Measurements from ENCODE around the gene REXO2.

The REXO2 gene

GRCh38 chr11:114439229-114440120, at the start of gene REXO2:
TSS of gene REXO2 (plus strand) at chr11:114439467. CDS start at chr11:114439529, 62 bp downstream.
- H3K4me2 ChIP-seq (ENCODE audit: low read depth, low read length) = peak within 1 kb of the TSS; percentile 75
- peak within 1 kb of the TSS; percentile 95 for H2AFZ ChIP-seq (ENCODE audit: low read length)
- peak within 1 kb of the TSS; percentile 40; the same call in 1 of the 2 replicates for H3K27ac ChIP-seq (ENCODE audit: low read length)
- peak; percentile 98 for DNase-seq
- TF ChIP-seq EZH2 (optimal IDR thresholded peaks at IDR 0.05; ENCODE audit: low read depth, low read length) = no peak
- no peak for TF ChIP-seq EZH2phosphoT487 (IDR thresholded peaks at IDR 0.05; ENCODE audit: low read length)
- peak; percentile 21 for TF ChIP-seq CTCF (IDR thresholded peaks at IDR 0.05; ENCODE audit: low read length)
- H3K27me3 ChIP-seq (replicated peaks; ENCODE audit: insufficient read depth, low read length) = no peaks in the 10 kb centered on the region
- H3K4me1 ChIP-seq (ENCODE audit: low read length) = peaks cover 28% of the 10 kb centered on the region
- H3F3A ChIP-seq (ENCODE audit: insufficient read depth, low read length) = no peaks in the 10 kb centered on the region
- H3K9ac ChIP-seq (ENCODE audit: low read length) = peak within 1 kb of the TSS; percentile 83
- H3K9me3 ChIP-seq (replicated peaks; ENCODE audit: insufficient read depth, low read length) = no peaks in the 10 kb centered on the region
- H3K36me3 ChIP-seq (replicated peaks; ENCODE audit: insufficient read depth, low read length) = no peaks in the 10 kb centered on the region
- H4K20me1 ChIP-seq (ENCODE audit: insufficient read depth, low read length) = no peaks in the 10 kb centered on the region
- no peaks in the 10 kb centered on the region for H3K9me2 ChIP-seq (replicated peaks; ENCODE audit: insufficient read depth, low read length)
- H3K79me2 ChIP-seq (ENCODE audit: low read length) = peaks cover 52% of the 10 kb centered on the region
- peak within 1 kb of the TSS; percentile 98 for H3K4me3 ChIP-seq (ENCODE audit: low read length)

GRCh38 chr11:114392735-114393667, 46.3 kb upstream of the REXO2 start:
- TF ChIP-seq CTCF (IDR thresholded peaks at IDR 0.05; ENCODE audit: low read length) (no peak), EZH2phosphoT487 (IDR thresholded peaks at IDR 0.05; ENCODE audit: low read length) (no peak), EZH2 (optimal IDR thresholded peaks at IDR 0.05; ENCODE audit: low read depth, low read length) (no peak)
- Histone ChIP-seq H3K79me2 (ENCODE audit: low read length) (no peaks in the 10 kb centered on the region), H3K9me3 (replicated peaks; ENCODE audit: insufficient read depth, low read length) (no peaks in the 10 kb centered on the region), H3K9ac (ENCODE audit: low read length) (no peak overlapping the region), H3K36me3 (replicated peaks; ENCODE audit: insufficient read depth, low read length) (no peaks in the 10 kb centered on the region), H3K4me1 (ENCODE audit: low read length) (no peaks in the 10 kb centered on the region), H3K4me3 (ENCODE audit: low read length) (no peak overlapping the region), H2AFZ (ENCODE audit: low read length) (no peak overlapping the region), H3K4me2 (ENCODE audit: low read depth, low read length) (no peak overlapping the region), H3F3A (ENCODE audit: insufficient read depth, low read length) (peaks cover 5% of the 10 kb centered on the region; the same call in 1 of the 2 replicates), H3K27me3 (replicated peaks; ENCODE audit: insufficient read depth, low read length) (no peaks in the 10 kb centered on the region), H4K20me1 (ENCODE audit: insufficient read depth, low read length) (no peaks in the 10 kb centered on the region), H3K27ac (ENCODE audit: low read length) (no peak overlapping the region), H3K9me2 (replicated peaks; ENCODE audit: insufficient read depth, low read length) (no peaks in the 10 kb centered on the region)
- DNase-seq = no peak

GRCh38 chr11:114395736-114396135, 43.5 kb upstream of the REXO2 start:
- Histone ChIP-seq H3K36me3 (replicated peaks; ENCODE audit: insufficient read depth, low read length) (no peaks in the 10 kb centered on the region), H3K4me1 (ENCODE audit: low read length) (peaks cover 6% of the 10 kb centered on the region; the same call in 1 of the 2 replicates), H3K4me3 (ENCODE audit: low read length) (no peak overlapping the region), H3K9me2 (replicated peaks; ENCODE audit: insufficient read depth, low read length) (no peaks in the 10 kb centered on the region), H2AFZ (ENCODE audit: low read length) (no peak overlapping the region), H3K27me3 (replicated peaks; ENCODE audit: insufficient read depth, low read length) (no peaks in the 10 kb centered on the region), H3K79me2 (ENCODE audit: low read length) (peaks cover 13% of the 10 kb centered on the region), H4K20me1 (ENCODE audit: insufficient read depth, low read length) (no peaks in the 10 kb centered on the region), H3K27ac (ENCODE audit: low read length) (no peak overlapping the region), H3F3A (ENCODE audit: insufficient read depth, low read length) (peaks cover 6% of the 10 kb centered on the region), H3K4me2 (ENCODE audit: low read depth, low read length) (no peak overlapping the region), H3K9me3 (replicated peaks; ENCODE audit: insufficient read depth, low read length) (no peaks in the 10 kb centered on the region), H3K9ac (ENCODE audit: low read length) (no peak overlapping the region)
- peak; percentile 31 for DNase-seq
- TF ChIP-seq CTCF (IDR thresholded peaks at IDR 0.05; ENCODE audit: low read length) (peak; percentile 45), EZH2phosphoT487 (IDR thresholded peaks at IDR 0.05; ENCODE audit: low read length) (no peak), EZH2 (optimal IDR thresholded peaks at IDR 0.05; ENCODE audit: low read depth, low read length) (no peak)

Measured in MM.1S (cell line).